Bone marrow (tissue), 2 donors: ENCODE data around the gene NDUFB3.
"Not testable (repeated sequence)": the region's sequence is repeated elsewhere in the genome, so short reads cannot be mapped to it uniquely, and the experiment has no call there.

Experiments
- DNase-seq, 2 donors: peaks; one replicate each; lab custom pipeline; 2025; lab: John Stamatoyannopoulos, UW

The NDUFB3 gene

GRCh38 chr2:201093573-201093972, 21.8 kb downstream of the NDUFB3 start:
- DNase-seq, result no peak

- no peak for DNase-seq
Observed at GRCh38 chr2:201100497-201100896, 28.7 kb downstream of the NDUFB3 start.

DNA sequence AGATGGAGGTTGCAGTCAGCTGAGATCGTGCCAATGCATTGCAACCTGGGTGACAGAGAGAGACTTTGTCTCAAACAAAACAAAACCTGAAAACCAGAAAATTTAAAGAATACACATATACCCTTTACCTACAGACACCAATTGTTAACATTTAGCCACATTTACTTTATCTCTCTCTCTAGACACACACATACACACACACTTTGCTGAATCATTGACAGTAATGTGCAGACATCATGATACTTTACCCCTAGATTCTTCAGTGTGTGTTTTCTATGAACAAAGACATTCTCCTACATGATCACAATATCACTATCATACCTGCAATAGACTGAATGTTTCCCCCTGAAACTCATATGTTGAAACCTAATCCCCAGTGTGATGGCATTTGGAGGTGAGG, 34.0 kb downstream of the NDUFB3 start:
- DNase-seq, result no peak

- DNase-seq, result no peak
Observed at GRCh38 chr2:201107624-201108023, 35.8 kb downstream of the NDUFB3 start.

GRCh38 chr2:201108341-201108740, 36.5 kb downstream of the NDUFB3 start:
- DNase-seq, result no peak

GRCh38 chr2:201109186-201109585, 37.4 kb downstream of the NDUFB3 start:
- DNase-seq, result no peak

GRCh38 chr2:201110615-201111014, 38.8 kb downstream of the NDUFB3 start:
- DNase-seq, result no peak

DNA sequence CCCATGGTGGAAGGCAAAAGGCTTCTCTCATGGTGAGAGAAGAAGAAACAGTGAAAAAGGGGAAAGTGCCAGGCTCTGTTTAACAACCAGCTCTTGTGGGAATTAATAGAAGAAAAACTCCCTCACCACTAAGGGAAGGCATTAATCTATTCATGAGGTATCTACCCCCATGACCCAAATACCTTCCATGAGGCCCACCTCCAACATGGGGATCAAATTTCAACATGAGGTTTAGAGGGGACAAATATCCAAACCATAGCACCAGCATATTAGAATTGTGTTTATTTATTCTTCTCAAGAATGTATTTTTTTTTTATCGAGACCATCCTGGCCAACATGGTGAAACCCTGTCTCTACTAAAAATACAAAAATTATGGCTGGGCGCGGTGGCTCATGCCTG, 39.3 kb downstream of the NDUFB3 start:
- no peak for DNase-seq

DNA sequence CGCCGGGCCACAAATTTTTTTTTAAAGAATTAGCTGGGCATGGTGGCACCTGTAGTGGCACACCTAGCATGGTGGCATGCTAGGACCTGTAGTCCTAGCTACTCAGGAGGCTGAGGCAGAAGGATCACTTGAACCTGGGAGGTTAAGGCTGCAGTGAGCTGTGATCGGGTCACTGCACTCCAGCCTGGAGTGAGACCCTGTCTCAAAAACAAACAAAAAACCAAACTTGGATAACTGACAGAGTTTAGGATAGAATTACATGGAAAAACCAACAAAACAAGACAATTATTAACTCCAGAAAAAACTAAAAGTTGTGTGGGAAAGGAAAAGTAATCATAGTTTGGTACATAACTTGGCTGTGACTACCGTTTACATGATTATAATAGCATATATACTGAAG, 42.5 kb downstream of the NDUFB3 start:
- DNase-seq, result no peak

GRCh38 chr2:201114846-201115245, 43.0 kb downstream of the NDUFB3 start:
- no peak for DNase-seq

- peak; percentile 39 to 77 for DNase-seq
Observed at GRCh38 chr2:201116115-201116958, 44.5 kb downstream of the NDUFB3 start, which contains the start of gene CFLAR. Gene CFLAR (plus strand): TSS chr2:201116164. CDS start chr2:201129866, 13,702 bp downstream.

- peak in 1 of 2 donors; percentile 79 for DNase-seq
Observed at GRCh38 chr2:201116959-201117734, 45.3 kb downstream of the NDUFB3 start.

DNA sequence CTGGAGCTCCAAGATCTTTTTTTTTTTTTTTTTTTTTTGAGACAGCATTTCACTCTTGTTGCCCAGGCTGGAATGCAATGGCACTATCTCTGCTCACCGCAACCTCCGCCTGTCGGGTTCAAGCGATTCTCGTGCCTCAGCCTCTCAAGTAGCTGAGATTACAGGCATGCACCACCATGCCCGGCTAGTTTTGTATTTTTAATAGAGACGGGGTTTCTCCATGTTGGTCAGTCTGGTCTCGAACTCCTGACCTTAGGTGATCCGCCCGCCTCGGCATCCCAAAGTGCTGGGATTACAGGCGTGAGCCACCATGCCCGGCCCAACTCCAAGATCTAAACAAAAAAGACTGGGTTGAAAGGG, 45.9 kb downstream of the NDUFB3 start:
- not testable (repeated sequence) for DNase-seq

- DNase-seq, result peak; percentile 50 to 81
Observed at GRCh38 chr2:201118121-201118960, 46.5 kb downstream of the NDUFB3 start.

GRCh38 chr2:201118961-201119854, 47.4 kb downstream of the NDUFB3 start:
- DNase-seq, result peak in 1 of 2 donors; percentile 15

GRCh38 chr2:201122276-201122675, 50.5 kb downstream of the NDUFB3 start:
- no peak for DNase-seq

DNA sequence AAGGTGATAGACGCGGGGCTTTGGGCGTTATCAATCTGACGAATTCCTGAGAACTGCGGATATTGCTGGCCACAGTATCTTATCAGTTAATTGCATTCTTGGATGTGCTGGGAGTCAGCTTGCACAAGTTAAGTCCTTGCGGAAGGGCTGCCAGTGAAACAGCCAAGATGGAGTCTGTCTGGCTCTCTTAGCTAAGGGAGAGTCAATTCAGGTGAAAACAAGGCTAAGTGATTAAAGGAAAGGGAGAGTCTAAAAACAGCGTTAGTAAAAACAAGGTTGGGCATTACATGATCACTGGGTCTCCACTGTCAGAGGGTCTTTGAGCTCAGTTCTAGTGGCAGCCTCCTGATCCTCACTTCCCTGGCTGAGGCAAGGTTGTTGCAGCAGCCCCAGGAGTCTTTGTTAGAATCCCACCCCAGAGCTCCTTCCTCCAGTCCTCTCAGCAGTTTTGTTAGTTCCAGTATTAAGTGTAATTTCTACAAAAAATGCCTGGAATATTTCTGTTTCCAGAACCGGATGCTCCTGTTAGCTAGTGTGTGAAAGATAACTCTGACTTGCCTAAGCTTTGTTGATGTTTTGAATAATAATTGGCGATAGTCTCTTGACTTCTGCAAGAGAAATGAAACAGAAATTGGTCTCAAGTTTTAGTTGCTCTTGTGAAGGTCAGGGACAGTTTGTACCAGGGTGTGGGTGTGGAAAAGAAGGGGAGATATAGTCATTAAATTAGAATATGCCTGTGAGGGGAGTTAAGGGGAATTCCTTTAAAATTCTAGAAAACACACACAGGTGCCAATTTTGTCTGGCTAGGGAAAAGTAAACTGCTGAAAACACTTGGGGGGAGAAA, 54.7 kb downstream of the NDUFB3 start:
- DNase-seq, result no peak

DNA sequence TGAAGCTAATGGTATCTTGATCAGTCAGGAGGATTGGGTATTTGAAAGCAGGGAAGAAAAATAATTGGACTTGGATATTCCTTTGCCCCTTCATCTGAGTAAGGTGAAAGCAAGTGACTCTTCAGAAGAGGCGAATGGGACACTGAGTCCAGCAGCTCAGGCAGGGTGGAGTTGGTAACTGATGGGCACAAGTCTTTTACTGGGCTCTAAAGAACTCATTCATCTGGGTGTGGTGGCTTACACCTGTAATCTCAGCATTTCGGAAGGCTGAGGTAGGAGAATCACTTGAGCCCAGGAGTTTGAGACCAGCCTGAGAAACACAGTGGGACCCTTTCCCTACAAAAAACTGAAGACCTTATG, 55.3 kb downstream of the NDUFB3 start:
- DNase-seq, result no peak

GRCh38 chr2:201127570-201127969, 55.8 kb downstream of the NDUFB3 start:
- DNase-seq, result peak in 1 of 2 donors; percentile 73

GRCh38 chr2:201128033-201128432, 56.2 kb downstream of the NDUFB3 start:
- no peak for DNase-seq
